SK-N-SH (cell line): ENCODE measurements around the gene TLN1. TPM values are rescaled to one million over a fixed set of nuclear protein-coding genes. Genes with fewer than 3 reads are reported as not detected.

ENCODE experiments used
- CTCF ChIA-PET: fragments of 300-600, 350-600 bp; formaldehyde crosslinking; extraction: SDS; loops from one replicate; lab custom pipeline; 2021; lab: Yijun Ruan, JAX
- POLR2A ChIA-PET: fragments of 350-600 bp; sonication (Branson Sonifier 250); formaldehyde crosslinking; extraction: SDS; loops from one replicate; lab custom pipeline; 2020; ENCODE audit warnings: antibody characterized with exemption, inconsistent platforms; lab: Yijun Ruan, JAX
- DNase-seq: peaks from one replicate; pipeline ENCODE4 v3.0.0; 2012
- H2AFZ ChIP-seq: fragments of 200-600 bp; sonication (generic); 2 replicates; pipeline ENCODE4 v1.8.1; 2016; ENCODE audit warnings: antibody characterized with exemption, mild to moderate bottlenecking, low read depth
- H3F3A ChIP-seq: fragments of 200-600 bp; sonication (generic); replicated peaks from 2 replicates; pipeline ENCODE3; 2016; ENCODE audit warnings: antibody characterized with exemption, mild to moderate bottlenecking; ENCODE audit not compliant: insufficient read depth
- H3K27ac ChIP-seq, 2 experiments: fragments of 200-500 bp in 1 of 2; fragments of 200-600 bp in 1 of 2; sonication (Bioruptor generic) in 1 of 2; sonication (generic), shearing (Covaris generic) in 1 of 2; 2 replicates each; pipeline versions ENCODE4 v1.5.1 to v1.6.1; 2014 to 2016; ENCODE audit warnings: low read depth in 2 of 2, inconsistent platforms in 1 of 2, low read length in 1 of 2, mild to moderate bottlenecking in 1 of 2, mixed read lengths in 1 of 2
- H3K27me3 ChIP-seq: fragments of 200-600 bp; sonication (generic), shearing (Covaris generic); 2 replicates; pipeline ENCODE4 v1.6.1; 2016; ENCODE audit warnings: mixed run types; ENCODE audit not compliant: insufficient read depth
- H3K36me3 ChIP-seq, 2 experiments: fragments of 200-500 bp in 1 of 2; fragments of 200-600 bp in 1 of 2; sonication (Bioruptor generic) in 1 of 2; sonication (generic) in 1 of 2; replicated peaks in 1 of 2; 2 replicates each; pipeline versions ENCODE3 to v1.5.1; 2014 to 2016; ENCODE audit warnings: low read length in 1 of 2, mild to moderate bottlenecking in 1 of 2; ENCODE audit not compliant: insufficient read depth in 2 of 2, control insufficient read depth in 1 of 2
- H3K4me1 ChIP-seq, 2 experiments: fragments of 200-500 bp in 1 of 2; fragments of 200-600 bp in 1 of 2; sonication (Bioruptor generic) in 1 of 2; sonication (generic), shearing (Covaris generic) in 1 of 2; 2 replicates each; pipeline versions ENCODE4 v1.5.1 to v1.6.1; 2014 to 2016; ENCODE audit warnings: low read depth in 1 of 2, low read length in 1 of 2, mixed run types in 1 of 2; ENCODE audit not compliant: insufficient read depth in 2 of 2, control insufficient read depth in 1 of 2
- H3K4me2 ChIP-seq: fragments of 200-600 bp; sonication (generic), shearing (Covaris generic); 2 replicates; pipeline ENCODE4 v1.6.1; 2017; ENCODE audit warnings: mixed run types
- H3K4me3 ChIP-seq, 2 experiments: fragments of 200-500 bp in 1 of 2; fragments of 200-600 bp in 1 of 2; sonication (Bioruptor generic) in 1 of 2; sonication (generic), shearing (Covaris generic) in 1 of 2; 2 replicates each; pipeline versions ENCODE4 v1.5.1 to v1.8.1; 2014 to 2016; ENCODE audit warnings: low read depth in 2 of 2, inconsistent platforms in 1 of 2, low read length in 1 of 2, mild to moderate bottlenecking in 1 of 2, mixed read lengths in 1 of 2, moderate library complexity in 1 of 2
- H3K79me2 ChIP-seq: fragments of 200-600 bp; sonication (generic); 2 replicates; pipeline ENCODE4 v1.8.1; 2017; ENCODE audit warnings: mild to moderate bottlenecking; ENCODE audit not compliant: insufficient read depth
- H3K9ac ChIP-seq: fragments of 200-600 bp; sonication (generic); 2 replicates; pipeline ENCODE4 v1.6.1; 2017; ENCODE audit warnings: mixed run types
- H3K9me2 ChIP-seq: fragments of 200-600 bp; sonication (generic); 2 replicates; pipeline ENCODE4 v1.6.1; 2017; ENCODE audit warnings: mixed run types
- H3K9me3 ChIP-seq: fragments of 200-600 bp; sonication (generic); 2 replicates; pipeline ENCODE4 v1.6.1; 2017; ENCODE audit warnings: mixed run types, mild to moderate bottlenecking, moderate library complexity
- H4K20me1 ChIP-seq: fragments of 200-600 bp; sonication (generic); 2 replicates; pipeline ENCODE4 v1.6.1; 2017; ENCODE audit warnings: mild to moderate bottlenecking, mixed run types; ENCODE audit not compliant: insufficient read depth
- FOXM1 ChIP-seq: IDR thresholded peaks from 2 replicates; pipeline ENCODE4 v1.4.0; 2012; ENCODE audit warnings: low read depth, mild to moderate bottlenecking
- GABPA ChIP-seq: IDR thresholded peaks from 2 replicates; pipeline ENCODE4 v1.4.0; 2012; ENCODE audit warnings: low read depth, mild to moderate bottlenecking
- GATA2 ChIP-seq: sonication (generic); formaldehyde crosslinking; IDR thresholded peaks from 2 replicates; pipeline ENCODE4 v1.5.0; 2020; ENCODE audit warnings: mild to moderate bottlenecking, missing genetic modification reagents
- JUND ChIP-seq: IDR thresholded peaks from 2 replicates; pipeline ENCODE4 v1.4.0; 2012
- MEF2A ChIP-seq: IDR thresholded peaks from 2 replicates; pipeline ENCODE4 v1.4.0; 2012; ENCODE audit warnings: low read depth, borderline replicate concordance
- NRF1 ChIP-seq: IDR thresholded peaks from 2 replicates; pipeline ENCODE4 v1.6.1; 2012; ENCODE audit warnings: low read depth, mild to moderate bottlenecking, low read length
- PBX3 ChIP-seq: IDR thresholded peaks from 2 replicates; pipeline ENCODE4; 2012
- TAF1 ChIP-seq: IDR thresholded peaks from 2 replicates; pipeline ENCODE4 v1.6.1; 2012; ENCODE audit warnings: low read depth, mild to moderate bottlenecking, low read length, moderate library complexity, borderline replicate concordance
- TCF12 ChIP-seq: IDR thresholded peaks from 2 replicates; pipeline ENCODE4 v1.4.0; 2012
- ZBTB33 ChIP-seq: IDR thresholded peaks from 2 replicates; pipeline ENCODE4 v1.4.0; 2012; ENCODE audit warnings: low read depth, borderline replicate concordance
- WGBS: methylation state at CpG from one replicate; pipeline ENCODE4 v1.1.6; 2017; ENCODE audit warnings: low lambda C conversion rate; 5-methylcytosine and 5-hydroxymethylcytosine counted together
- polyA plus RNA-seq, 3 experiments: library from polyadenylated mRNA; depleted of rRNA; stranded (reverse); fragments of >200 nt; gene quantifications; 2 replicates each; pipeline ENCODE4 v1.2.3, GENCODE V29; 2012
- TF ChIP-seq, protein P1 (sequence below): fragments of 150-350 bp; IDR thresholded peaks from 2 replicates; pipeline ENCODE4 v1.6.1; 2016; ENCODE audit warnings: mild to moderate bottlenecking, low read depth, low read length

TLN1 gene
- polyA plus RNA-seq, 1 of the 3 experiments (the other 2 are of a cell fraction), result 115 TPM

DNA sequence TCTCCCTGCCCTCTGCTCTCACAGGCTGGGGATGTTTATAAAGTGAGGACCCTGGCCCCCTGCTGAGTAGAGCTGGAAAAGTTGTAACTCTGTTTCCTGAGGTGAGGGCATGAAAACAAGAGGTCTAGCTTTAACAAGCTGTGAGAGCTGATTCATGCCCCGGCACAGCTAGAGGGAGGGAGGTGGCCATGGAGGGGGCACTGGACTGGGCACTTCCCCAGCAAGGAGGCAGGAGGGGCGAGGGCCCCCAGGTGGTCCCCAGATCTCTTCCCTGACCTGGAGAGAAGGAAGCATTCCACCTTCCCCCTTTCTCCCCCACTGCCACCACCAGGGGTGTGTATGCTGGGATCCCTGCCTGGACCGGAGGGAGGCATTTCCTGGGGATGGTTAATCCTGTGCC is 22.3 kb upstream of the TLN1 start, which contains the start of gene MSMP:
Gene MSMP (minus strand): TSS at position 13 of the 400 bp plus-strand sequence. CDS start 147 bp downstream, outside the sequence.
- 80% methylated on average over 1 of the region's 3 CpGs for WGBS
- POLR2A ChIA-PET, result no interaction called here
- no peak within 1 kb of the TSS for H3K4me2 ChIP-seq

More for the DNA sequence above, 22.3 kb upstream of the TLN1 start, which contains the start of gene MSMP:
- H3K9ac ChIP-seq, result no peak within 1 kb of the TSS
- H3K79me2 ChIP-seq, result peaks cover 14% of the 10 kb centered on the region; the same call in 1 of the 2 replicates
- H3K9me2 ChIP-seq, result no peaks in the 10 kb centered on the region
- H3K27ac ChIP-seq, result no peak within 1 kb of the TSS
- H2AFZ ChIP-seq, result no peak within 1 kb of the TSS
- H3K4me1 ChIP-seq, result peaks cover 13 to 17% of the 10 kb centered on the region in 2 experiments; a peak in 2 of 4 replicates
- no peaks in the 10 kb centered on the region for H4K20me1 ChIP-seq
- TF ChIP-seq PBX3 (no peak), FOXM1 (no peak), MEF2A (no peak), JUND (no peak), TCF12 (no peak), GABPA (no peak), GATA2 (no peak), ZBTB33 (no peak), TAF1 (no peak), NRF1 (no peak)
- TF ChIP-seq, protein P1, sequence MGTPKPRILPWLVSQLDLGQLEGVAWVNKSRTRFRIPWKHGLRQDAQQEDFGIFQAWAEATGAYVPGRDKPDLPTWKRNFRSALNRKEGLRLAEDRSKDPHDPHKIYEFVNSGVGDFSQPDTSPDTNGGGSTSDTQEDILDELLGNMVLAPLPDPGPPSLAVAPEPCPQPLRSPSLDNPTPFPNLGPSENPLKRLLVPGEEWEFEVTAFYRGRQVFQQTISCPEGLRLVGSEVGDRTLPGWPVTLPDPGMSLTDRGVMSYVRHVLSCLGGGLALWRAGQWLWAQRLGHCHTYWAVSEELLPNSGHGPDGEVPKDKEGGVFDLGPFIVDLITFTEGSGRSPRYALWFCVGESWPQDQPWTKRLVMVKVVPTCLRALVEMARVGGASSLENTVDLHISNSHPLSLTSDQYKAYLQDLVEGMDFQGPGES, result no peak
- TF ChIP-seq, all 33 proteins: peak for 0
- Histone ChIP-seq H3K4me3 (no peak within 1 kb of the TSS), H3K9me3 (no peaks in the 10 kb centered on the region), H3F3A (peaks cover 9% of the 10 kb centered on the region), H3K27me3 (no peaks in the 10 kb centered on the region), H3K36me3 (peaks cover 4 to 55% of the 10 kb centered on the region in 2 experiments)
- CTCF ChIA-PET, result interaction anchor here (1.0 to 4.2 kb wide), 5 partner anchors 19 to 265 kb away, joined by 3 to 13 read pairs (median 4); partner anchors contain the start of gene RUSC2
- DNase-seq, result no peak
